COLO668 (cell line): ENCODE measurements around the gene ACTR8.

ENCODE experiments used
- DNase-seq: peaks from one replicate; lab custom pipeline; 2025; ENCODE audit not compliant: unreplicated experiment; lab: John Stamatoyannopoulos, UW

The ACTR8 gene

DNA sequence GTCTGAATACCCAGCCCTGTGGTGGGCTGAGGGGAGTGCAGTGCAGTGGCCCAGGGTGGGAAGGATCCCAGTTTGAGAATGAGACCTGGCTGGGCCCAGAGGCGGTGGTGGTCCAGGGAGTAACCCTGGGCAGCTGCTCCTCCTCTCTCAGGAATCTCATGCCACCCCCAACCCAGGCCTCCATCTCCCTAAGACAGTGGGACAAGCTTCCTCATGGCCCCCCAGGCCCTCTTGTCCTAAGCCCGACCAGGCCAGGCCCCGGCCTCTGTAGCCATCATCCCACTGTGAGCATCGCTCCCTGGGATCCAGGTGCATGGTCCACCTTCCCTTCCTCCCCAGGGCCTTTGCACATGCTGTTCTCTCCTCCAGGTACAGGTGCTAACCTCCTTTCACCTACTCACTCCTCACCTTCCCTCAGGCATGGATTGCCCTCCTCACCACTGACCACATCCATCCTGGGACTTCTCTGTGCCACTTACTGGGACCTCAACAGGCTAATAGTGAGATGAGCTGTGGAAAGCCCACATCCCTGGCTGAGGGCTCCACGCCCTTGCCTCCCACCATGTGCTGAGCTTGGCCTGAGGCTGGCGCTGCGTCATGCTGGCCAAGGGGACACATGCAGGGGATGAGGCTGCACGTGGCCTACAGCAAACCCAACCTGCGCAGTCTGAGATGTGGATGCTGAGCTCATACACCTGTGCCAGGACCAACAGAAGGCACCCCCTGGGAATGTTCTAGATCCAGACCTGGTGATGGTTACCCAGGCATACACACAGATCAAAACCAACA is 45.7 kb downstream of the ACTR8 start:
- DNase-seq: no peak

DNA sequence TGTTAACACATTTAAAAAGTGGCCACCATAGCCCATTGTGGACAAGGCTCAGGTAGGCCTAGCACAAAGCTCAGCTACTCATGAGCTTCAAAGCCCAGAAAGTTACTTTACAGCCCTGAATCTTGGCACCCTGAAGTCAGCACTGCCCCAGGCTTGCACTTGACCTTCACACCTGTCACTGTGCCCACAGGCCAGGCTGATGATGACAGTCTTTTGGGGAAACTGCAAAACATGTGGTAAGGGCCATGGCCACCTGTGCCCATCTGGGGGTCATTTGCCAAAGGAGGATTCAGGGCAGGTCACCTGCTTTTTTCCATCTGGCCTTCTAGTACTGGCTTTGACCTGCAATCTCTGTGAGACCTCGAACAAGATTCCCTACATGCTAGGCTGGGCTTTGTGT is 46.7 kb downstream of the ACTR8 start:
- DNase-seq: no peak

DNA sequence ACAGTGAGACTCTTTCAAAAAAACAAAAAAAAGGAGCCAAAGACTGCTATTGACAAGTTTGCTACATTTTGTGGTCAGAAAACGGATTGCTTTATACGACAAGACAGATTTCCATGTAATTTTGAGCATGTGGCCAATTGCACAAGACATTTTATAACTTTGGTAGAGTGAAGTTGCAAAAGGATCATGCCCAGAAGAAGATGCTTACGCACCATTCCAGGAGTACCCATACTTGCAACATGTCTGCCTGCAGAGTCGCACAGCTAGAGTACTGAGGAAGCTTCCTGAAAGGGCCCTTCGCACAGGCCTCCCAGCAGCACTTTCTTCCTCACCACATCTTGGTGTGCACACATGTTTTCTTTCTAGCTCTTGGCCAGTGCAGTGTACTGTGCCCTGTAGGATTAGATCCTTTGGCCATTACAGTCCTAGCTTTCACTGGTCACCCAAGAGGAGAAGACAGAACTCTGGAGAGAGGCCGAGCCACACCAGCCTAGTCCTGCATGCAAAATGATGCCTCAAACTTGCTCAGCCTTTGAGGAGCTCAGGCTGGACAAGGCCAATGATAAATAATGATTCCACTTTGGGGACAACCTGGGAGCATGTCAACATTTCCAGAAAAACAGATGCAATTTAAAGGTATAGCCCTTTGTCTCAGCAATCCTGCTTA is 47.4 kb downstream of the ACTR8 start:
- DNase-seq: no peak

DNA sequence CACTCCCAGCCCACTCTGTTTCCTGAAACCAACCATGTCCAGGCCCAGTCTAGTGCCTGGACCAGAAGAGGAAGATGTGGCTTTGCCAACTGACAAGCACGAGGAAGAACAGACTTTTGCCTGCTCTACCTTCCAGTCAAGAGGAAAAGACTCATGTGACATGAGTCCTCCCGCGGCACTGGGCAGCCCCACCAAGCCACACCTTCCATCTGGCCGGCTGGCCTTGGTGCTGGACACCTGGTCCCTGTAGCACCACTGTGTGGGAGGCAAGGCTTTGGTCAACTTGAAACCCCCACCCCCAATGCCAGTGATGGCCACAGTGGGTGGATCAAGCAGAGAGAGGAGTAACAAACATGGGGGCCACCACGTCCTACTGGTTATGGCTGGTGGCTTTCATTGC is 48.3 kb downstream of the ACTR8 start:
- DNase-seq: no peak

DNA sequence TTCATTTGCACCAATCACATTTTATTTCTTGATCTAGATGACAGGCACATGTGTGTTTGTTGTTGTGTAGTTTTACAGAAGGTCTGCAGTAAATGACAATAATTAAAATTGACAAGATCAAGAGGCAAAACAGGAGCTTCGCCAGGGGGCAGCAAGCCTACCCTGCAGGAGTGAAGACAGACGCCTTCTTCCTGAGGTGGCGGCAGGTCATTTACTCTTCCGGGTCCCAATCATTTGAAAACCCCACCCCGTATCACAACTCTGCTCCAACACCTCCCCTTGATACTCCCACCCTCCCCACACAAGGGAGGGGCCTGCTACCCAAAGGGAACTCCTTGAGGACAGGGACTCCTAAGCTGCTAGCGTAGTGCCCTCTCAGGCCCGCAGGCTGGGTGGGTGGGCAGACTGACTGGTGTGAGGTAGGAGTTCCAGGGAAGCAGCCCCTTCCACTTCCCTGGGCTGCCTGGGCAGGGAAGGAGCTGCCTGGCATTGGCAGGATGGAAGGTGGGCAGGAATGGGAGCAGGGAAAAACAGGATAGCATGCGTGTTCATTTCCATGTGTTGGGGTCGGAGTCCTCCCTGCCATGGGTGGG is 48.8 kb downstream of the ACTR8 start:
- DNase-seq: no peak

DNA sequence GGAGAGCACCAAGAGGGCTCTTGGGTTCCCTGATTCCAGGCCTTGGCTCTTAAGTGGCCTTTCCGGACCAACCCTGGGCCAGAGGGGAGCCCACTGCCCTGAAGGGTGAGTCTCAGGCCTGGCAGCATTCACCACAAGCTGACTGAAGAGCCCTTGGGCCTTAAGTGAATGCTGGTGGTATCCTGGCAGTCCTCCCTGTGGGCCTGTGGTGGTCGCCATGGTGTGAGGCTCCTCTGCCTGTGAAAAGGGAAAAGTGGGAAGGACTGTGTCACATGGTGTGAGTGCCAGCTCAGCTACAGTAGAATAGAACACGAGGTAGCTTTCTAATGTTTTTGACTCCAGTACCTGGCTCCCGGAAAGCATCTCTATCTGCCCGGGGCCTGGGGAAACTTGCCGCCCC is 51.0 kb downstream of the ACTR8 start:
- DNase-seq: no peak

DNA sequence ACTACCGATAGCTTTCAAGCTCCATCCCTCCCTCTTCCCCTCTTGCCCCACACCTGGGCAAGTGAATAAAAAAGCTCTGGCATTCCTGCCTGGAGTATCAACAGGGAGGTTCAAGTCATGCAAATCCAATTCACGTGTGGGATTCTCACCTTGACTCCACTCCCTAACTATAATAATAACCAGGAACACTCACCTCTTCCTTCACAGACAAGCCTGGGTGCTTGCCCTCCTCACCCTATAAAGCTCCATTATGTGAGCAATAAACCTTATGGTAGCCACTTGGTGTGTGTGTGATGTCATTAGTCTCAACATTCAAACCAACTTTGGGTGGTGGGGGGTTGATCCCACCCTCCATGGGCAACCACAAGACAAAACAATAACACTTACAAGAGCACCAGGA is 52.3 kb downstream of the ACTR8 start:
- no peak for DNase-seq

DNA sequence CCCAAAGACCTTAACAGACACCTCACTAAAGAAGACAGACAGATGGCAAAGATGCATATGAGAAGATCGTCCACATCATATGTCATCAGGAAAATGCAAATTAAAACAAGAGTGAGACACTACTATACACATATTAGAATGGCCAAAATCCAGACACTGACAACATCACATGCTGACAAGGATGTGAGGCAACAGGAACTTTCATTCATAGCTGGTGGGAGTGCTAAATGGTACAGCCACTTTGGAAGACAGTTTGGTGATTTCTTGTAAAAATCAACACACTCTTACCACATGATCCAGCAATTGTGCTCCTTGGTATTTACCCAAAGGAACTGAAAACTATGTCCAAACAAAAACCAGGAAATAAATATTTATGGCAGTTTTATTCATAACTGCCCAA is 53.4 kb downstream of the ACTR8 start:
- no peak for DNase-seq

DNA sequence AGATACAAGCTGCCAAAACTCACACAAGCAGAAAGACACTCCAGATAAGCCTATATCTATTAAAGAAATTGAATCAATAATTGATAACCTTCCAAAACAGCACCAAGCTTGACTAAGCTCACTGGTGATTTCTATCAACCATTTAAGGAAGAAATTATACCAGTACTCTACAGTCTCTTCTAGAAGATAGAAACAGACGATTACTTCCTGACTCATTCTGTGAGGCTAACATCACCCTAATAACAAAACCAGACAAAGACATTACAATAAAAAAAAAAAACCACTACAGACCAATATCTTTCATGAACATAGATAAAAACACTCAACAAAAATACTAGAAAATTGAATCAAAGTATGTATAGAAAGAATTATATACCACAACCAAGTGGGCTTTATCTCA is 55.9 kb downstream of the ACTR8 start:
- no peak for DNase-seq

DNA sequence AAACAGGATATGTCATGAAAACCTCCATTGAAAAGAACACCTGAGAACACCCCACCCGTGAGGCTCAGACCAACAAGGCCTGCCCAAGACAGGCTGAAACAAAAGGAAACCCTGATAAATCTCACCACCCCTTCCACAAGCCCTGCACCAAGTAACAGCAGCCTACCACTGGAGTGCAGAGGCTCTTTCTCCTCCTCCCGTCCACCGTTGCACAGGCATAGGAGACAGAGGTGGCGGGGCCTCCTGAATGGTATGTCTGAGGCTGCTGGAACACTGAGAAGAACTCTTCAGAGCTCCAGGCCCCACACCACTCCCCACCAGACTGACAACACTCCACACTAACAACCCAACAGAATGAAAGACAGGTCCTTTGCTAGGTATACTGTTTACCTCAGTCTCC is 57.2 kb downstream of the ACTR8 start:
- no peak for DNase-seq

DNA sequence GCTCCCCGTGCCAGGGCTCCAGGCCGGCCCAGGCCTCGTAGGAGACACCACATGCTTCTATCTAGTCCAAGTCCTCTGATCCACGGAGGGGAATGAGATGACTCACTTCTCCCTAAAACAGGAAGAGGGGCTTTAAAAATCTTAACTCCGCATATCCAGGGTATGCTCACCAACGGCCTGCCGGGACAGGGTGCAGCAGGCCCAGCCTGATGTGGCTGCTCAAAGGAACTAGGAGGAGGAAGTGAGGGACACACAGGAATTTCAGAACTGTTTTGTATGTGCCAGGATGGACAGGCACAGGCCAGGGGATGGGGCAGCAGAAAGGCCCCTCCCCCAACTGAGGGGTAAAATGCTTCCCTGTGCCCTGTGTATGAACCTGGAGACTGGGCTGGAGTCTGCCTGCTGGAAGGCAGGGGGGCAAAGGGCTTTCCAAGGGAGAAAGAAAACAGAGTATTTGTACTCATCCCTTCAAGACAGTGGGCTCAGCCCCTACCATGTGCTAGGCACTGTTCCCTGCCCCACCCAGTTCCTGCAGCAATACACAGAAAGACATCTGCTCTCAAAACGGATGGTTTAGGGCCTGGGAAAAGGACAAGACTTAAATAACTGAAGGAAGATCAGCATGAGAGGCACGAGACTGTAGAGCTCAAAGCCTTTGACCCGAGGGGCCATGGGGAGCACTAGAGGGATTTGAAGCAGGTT is 57.8 kb downstream of the ACTR8 start:
- no peak for DNase-seq

DNA sequence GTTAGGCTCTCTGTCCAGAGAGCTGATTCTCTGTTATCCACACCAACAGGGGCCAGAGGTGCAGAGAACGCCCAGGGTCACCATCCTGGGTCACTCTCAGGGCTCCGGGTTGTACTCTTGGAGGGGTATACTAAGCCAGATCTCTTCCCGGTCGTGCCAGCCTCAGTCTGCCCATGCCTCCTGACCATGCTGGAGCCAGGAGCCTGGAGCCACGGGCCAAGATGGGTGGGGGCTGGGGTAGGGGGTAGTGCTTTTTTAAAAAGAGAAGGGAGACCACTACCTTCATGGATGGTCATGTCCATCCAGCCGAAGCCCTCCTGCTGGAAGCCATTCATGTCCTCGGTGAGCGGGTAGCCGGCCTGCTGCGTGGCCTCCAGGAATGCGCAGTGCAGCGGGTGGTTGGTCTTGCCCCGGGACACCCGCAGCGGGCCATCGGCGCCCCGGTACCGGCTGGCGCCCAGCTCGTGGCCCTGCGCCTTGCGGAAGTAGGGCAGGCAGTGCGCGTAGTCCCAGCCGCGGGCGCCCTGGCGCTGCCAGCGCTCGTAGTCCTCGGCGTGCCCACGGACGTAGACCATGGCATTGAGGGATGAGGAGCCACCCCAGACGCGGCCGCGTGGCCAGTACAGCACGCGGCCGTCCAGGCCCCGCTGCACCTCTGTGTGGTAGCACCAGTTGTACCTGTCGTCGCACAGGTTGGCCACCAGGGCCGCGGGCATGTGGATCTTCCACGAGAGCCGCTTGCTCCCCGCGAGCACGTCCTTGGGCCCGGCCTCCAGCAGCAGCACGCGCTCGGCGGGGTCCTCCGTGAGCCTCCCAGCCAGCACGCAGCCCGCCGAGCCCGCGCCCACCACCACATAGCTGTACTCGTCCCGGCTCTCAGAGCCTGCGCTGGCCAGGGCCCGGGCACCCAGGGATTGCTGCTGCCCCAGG is 58.7 kb downstream of the ACTR8 start:
- DNase-seq: no peak

DNA sequence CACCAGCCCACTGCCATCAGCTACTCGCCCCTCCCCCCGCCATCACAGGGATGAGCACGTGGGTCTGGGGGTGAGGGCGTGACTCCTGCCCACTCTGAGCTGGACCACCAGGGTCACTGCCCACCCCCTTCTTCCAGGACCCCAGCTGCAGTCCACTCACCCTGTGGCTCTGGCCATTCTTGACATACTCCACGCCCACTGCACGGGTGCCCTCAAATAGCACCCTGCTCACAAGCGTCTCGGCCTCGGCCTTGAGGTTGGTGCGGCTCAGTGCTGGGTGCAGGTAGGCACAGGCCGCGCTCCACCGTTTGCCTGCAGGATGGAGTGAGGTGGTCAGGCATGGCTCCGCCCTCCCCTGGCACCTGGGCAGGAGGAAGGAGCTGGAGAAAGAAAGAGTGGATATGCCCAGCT is 59.6 kb downstream of the ACTR8 start:
- no peak for DNase-seq

DNA sequence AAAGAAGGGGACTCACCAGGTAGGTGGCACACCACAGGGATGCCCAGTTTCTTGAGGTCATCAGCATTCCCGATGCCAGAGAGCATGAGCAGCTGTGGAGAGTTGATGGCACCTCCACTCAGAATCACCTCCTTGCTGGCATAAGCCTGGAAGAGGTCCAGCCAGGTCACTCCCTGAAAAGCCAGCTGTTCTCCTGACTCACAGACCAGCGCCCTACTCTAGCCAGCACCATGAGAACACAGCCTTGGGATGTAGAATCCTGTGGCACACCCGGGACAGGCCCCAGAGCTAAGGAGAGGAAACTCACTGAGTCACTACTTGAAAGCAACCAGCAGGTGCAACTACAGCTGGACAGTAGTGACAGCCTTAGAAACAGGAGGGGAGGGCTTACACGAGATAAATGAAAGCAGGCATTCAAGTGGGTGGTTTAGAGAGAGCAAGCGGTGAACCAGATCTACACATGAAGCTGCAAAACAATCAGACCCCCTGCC is 60.3 kb downstream of the ACTR8 start:
- DNase-seq: peak; percentile 27

DNA sequence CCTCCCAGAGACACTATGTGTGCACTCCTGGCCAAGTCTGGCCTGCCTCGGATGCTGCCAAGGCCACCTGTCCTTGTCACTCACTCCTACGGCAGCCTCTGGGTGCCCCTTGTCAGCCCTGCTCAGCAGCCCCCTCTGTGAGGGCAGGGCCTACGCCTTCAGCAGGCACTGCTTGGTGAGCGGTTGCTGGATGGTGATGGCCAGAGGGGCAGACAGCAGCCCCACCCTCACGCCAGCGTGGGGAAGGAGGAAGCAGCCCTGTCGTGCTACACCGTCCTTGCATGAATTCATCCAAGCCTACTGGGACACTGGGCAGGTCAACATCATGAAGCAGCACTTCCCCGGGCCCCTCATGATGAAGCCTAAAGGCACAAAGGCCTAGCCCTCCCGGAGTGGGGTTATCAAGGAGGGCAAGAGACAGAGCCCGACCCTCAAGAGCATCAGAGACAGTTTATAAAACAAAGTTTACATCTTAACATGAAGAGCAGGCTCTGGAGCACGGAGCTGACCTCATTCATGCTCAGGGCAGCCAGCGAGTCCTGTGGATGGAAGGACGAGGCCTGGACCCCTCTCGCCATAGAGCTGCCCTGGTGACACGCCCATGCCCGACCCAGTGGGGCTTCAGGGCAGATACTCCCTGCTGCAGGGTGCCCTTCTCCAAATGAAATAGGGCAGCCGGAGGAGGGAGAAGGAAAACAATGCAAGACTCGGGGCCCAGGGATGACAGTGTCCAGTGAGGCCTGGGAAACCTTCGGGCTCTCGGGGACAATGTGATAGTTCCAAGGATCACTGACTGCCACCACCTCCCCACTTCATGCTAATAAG is 61.0 kb downstream of the ACTR8 start:
- no peak for DNase-seq

DNA sequence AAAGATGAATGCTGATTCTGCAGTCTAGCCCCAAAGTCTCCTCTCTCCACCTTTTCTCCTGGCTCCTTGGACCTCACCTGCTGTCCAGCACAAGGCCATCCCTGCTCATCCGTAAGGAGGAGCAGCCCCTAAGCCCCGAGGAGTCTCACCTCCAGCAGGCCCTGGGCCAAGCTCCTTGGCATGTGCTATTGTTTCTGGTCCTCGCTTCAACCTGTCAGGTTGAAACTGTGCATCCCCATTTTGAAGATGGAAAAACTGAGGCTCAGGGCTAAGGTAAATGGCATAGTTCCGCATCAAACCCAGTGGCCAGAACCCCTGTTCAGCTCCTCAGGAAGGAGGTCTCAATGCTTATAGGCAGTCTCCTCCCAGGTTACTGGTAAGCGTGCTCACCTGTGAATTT is 61.9 kb downstream of the ACTR8 start:
- no peak for DNase-seq

DNA sequence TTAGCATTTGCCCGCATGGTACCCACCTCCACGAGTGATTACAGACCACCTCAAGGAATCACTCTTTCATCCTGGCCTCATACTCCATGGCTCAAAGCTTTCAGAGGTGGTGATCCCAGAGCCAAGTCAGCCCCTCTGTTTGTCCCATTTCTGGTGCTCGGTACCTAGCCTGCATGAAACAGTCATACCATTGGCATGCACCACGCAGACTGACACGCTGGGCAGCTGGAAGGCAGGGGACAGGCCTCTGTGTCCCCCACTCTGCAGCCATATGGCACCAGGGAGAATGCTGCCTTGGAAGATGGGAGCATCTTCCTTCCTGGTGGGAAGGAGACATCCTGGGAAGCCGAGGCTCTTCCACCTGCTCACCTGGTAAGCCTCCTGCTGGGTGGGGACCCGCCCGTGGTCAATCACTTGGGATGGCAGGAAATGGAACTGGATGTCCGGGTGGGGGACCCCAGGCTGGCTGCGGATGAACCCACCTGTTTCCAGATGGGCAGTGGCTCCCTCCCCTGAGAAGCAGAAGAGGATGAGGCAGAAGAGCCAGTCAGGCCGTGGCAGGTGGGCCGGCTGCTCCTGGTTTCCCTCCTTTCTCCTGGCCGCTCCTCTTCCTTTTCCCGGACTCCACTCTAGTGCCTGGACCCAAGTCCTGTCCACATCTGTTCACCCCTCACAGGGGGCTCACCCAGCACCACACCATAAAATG is 62.6 kb downstream of the ACTR8 start:
- no peak for DNase-seq

DNA sequence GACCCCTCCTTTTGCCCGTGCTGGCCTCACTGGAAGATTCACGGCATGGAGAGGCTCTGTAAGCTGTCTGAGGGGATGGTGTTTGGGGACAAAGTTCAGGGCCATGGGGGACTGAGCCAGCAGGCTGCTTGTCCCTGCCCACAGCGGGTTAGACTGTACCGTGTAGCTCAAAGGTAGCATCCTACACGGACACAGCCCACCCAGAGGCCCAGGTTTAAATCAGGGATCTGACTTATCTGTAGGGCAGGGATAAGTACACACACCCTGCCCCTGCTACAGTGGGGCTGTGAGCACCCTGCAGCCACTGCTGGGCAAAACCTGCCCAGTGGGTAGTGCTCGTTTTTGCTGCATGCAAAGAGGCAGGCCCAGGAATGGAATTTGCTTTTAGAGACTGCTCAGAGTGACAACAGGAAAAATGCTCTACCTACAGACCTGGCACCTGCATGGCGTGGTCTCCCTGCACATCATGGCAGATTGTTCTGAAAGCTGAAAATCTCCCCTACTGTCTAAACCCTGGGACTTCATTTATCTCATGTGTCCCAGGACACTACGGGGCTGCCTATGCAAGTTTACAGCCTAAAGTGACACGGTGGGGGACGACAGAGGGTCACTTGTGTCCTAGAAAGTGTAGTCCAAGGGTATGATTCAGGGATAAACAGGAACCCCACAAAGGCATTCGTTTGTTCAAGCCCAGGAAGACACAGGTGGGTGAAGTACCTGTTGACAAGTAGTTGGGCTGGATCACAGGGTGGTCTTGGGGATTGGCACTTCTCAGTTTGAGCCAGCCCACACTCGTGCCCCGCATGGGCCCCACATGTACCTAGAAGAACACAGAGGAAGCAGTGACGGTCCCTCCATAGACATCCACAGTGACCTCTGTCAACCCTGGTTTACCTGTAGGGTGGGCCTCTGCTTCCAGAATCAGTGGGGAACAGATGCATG is 63.5 kb downstream of the ACTR8 start:
- DNase-seq: no peak
